K562 treated with DMSO at 1 percent for 4 hours (cell line): ENCODE data around the gene NEO1. TPM values are rescaled to one million over a fixed set of nuclear protein-coding genes. Genes with fewer than 3 reads are reported as not detected.

ENCODE experiments used
- total RNA-seq: library from RNA; unstranded; fragments of 300-600 nt; gene quantifications from 2 replicates; pipeline ENCODE4 v1.2.3, GENCODE V29; 2022; ENCODE audit not compliant: insufficient read depth

NEO1 gene, protein sequence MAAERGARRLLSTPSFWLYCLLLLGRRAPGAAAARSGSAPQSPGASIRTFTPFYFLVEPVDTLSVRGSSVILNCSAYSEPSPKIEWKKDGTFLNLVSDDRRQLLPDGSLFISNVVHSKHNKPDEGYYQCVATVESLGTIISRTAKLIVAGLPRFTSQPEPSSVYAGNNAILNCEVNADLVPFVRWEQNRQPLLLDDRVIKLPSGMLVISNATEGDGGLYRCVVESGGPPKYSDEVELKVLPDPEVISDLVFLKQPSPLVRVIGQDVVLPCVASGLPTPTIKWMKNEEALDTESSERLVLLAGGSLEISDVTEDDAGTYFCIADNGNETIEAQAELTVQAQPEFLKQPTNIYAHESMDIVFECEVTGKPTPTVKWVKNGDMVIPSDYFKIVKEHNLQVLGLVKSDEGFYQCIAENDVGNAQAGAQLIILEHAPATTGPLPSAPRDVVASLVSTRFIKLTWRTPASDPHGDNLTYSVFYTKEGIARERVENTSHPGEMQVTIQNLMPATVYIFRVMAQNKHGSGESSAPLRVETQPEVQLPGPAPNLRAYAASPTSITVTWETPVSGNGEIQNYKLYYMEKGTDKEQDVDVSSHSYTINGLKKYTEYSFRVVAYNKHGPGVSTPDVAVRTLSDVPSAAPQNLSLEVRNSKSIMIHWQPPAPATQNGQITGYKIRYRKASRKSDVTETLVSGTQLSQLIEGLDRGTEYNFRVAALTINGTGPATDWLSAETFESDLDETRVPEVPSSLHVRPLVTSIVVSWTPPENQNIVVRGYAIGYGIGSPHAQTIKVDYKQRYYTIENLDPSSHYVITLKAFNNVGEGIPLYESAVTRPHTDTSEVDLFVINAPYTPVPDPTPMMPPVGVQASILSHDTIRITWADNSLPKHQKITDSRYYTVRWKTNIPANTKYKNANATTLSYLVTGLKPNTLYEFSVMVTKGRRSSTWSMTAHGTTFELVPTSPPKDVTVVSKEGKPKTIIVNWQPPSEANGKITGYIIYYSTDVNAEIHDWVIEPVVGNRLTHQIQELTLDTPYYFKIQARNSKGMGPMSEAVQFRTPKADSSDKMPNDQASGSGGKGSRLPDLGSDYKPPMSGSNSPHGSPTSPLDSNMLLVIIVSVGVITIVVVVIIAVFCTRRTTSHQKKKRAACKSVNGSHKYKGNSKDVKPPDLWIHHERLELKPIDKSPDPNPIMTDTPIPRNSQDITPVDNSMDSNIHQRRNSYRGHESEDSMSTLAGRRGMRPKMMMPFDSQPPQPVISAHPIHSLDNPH (N-terminal part only)
- total RNA-seq: 0.32 and 0.87 TPM in 2 replicates

DNA sequence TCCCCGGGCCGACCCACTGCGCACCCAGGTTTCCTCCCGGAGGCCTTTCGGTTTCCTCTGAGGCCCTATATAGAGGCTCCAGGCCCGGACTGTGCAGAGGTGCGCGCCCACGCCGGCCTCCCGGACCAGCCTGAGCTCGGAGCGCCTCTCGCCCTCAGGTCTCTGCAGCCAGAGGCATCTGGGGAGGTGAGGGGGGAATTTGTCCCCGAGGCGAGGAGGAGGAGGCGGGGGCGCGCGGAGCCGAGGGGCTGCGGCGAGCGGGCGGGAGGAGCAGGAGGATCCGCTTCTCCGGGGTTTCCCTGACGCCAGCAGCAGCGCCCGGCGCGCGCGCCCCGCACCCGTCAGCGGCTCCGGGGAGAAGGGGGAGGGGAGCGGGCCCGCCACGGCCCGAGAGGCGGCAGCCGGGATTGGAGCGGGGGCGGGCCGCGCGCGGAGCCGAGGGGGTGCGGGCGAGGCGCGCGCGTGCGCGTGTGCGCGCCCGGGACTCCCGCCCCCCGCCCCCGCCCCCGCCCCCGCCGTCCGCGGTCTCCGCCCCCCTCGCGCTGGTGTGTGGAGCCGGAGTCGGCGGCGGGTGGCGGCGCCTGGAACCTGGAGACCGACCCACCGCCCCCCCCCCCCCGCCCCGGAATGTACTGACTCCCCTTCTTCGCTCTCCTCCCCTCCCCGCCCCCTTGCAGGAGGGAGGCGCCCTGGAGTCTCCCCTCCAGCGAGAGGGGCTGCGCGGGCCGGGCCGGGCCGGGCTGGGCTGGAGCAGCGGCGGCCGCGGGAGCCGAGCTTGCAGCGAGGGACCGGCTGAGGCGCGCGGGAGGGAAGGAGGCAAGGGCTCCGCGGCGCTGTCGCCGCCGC lies at the start of gene NEO1:
Gene NEO1, plus strand, starts transcription at position 657 of the 846 bp plus-strand sequence. CDS start 213 bp downstream, outside the sequence.

